A549 (cell line): ENCODE measurements around the gene POLA1.

ENCODE experiments used
- CBX8 ChIP-seq: fragments of 200-600 bp; sonication (generic); IDR thresholded peaks from 2 replicates; pipeline ENCODE4 v1.6.1; 2016
- CHD2 ChIP-seq: fragments of 150-350 bp; IDR thresholded peaks from 2 replicates; pipeline ENCODE4 v1.6.1; 2014; ENCODE audit warnings: low read length; ENCODE audit not compliant: partially characterized antibody
- EP300 ChIP-seq, 2 experiments: fragments of >200 bp; sonication (Bioruptor Twin); formaldehyde crosslinking; IDR thresholded peaks; 2 replicates in 1 of 2; 3 replicates in 1 of 2; pipeline ENCODE4 v1.6.1; 2016 to 2017
- NFE2L2 ChIP-seq: fragments of 150-350 bp; conservative IDR thresholded peaks from 2 replicates; pipeline ENCODE4 v1.6.1; 2014; ENCODE audit warnings: low read length
- NR3C1 ChIP-seq: fragments of >200 bp; sonication (Bioruptor Twin); formaldehyde crosslinking; IDR thresholded peaks from 3 replicates; pipeline ENCODE4 v1.6.1; 2017
- POLR2A ChIP-seq: IDR thresholded peaks from 2 replicates; pipeline ENCODE4 v1.6.1; 2012; ENCODE audit warnings: mild to moderate bottlenecking, low read length
- POLR2AphosphoS2 ChIP-seq: conservative IDR thresholded peaks from 2 replicates; pipeline ENCODE4 v1.6.1; 2012; ENCODE audit warnings: low read length, improper control_type of control experiment, inconsistent platforms
- RCOR1 ChIP-seq: fragments of 150-350 bp; IDR thresholded peaks from 2 replicates; pipeline ENCODE4 v1.6.1; 2014; ENCODE audit warnings: antibody characterized with exemption, low read length, low read depth
- SREBF2 ChIP-seq: fragments of 450-650 bp; IDR thresholded peaks from 2 replicates; pipeline ENCODE4 v1.6.1; 2014; ENCODE audit warnings: mild to moderate bottlenecking, moderate library complexity
- ZNF302 ChIP-seq: fragments of 250-450 bp; sonication (Bioruptor Pico); IDR thresholded peaks from 2 replicates; pipeline ENCODE4 v1.9.0; 2021; ENCODE audit warnings: inconsistent platforms, mild to moderate bottlenecking, moderate library complexity
- TF ChIP-seq, protein P1 (sequence below): fragments of >200 bp; sonication (Bioruptor Twin); formaldehyde crosslinking; IDR thresholded peaks from 3 replicates; pipeline ENCODE4 v1.5.1; 2016

DNA sequence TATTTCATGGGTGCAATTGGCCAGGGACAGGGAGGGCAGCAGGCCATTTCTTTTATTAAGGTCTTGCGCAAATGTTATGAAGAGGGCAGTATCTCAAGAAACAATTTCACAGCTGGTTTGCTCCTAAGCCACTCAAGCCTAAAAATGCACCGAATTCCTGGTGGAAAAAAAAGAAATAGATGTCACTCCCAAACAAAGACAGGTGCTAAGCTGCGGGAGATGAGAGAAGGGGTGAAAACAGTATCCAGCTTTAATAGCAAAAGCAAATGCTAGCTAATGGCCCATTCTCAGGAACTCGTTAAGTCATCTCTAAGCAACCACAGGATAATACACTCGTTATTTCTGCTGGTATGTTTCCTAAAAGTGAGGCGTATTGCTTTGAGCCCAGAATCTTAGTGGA is 205.7 kb downstream of the POLA1 start:
- TF ChIP-seq, protein P1, sequence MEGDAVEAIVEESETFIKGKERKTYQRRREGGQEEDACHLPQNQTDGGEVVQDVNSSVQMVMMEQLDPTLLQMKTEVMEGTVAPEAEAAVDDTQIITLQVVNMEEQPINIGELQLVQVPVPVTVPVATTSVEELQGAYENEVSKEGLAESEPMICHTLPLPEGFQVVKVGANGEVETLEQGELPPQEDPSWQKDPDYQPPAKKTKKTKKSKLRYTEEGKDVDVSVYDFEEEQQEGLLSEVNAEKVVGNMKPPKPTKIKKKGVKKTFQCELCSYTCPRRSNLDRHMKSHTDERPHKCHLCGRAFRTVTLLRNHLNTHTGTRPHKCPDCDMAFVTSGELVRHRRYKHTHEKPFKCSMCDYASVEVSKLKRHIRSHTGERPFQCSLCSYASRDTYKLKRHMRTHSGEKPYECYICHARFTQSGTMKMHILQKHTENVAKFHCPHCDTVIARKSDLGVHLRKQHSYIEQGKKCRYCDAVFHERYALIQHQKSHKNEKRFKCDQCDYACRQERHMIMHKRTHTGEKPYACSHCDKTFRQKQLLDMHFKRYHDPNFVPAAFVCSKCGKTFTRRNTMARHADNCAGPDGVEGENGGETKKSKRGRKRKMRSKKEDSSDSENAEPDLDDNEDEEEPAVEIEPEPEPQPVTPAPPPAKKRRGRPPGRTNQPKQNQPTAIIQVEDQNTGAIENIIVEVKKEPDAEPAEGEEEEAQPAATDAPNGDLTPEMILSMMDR, result no peak
- TF ChIP-seq POLR2A (no peak), CHD2 (no peak), RCOR1 (no peak), EP300 (IDR thresholded peaks at IDR 0.05) (no peak), SREBF2 (no peak), ZNF302 (no peak), CBX8 (no peak), POLR2AphosphoS2 (no peak), NR3C1 (no peak), NFE2L2 (no peak)
